ACC112 (cell line): ENCODE data around the gene WSCD2.

Source experiments
- H2AFZ ChIP-seq: fragments of 200-600 bp; sonication (generic); one replicate; pipeline ENCODE4 v1.6.0; 2017; ENCODE audit warnings: antibody characterized with exemption, low read length; ENCODE audit not compliant: unreplicated experiment
- H3K27ac ChIP-seq: fragments of 200-600 bp; sonication (generic); 2 replicates; pipeline ENCODE4 v1.5.1; 2014; ENCODE audit warnings: low read depth, mild to moderate bottlenecking, antibody characterized with exemption, low read length, moderate library complexity
- H3K27me3 ChIP-seq: fragments of 200-600 bp; sonication (generic); 2 replicates; pipeline ENCODE4 v1.6.1; 2014; ENCODE audit warnings: mild to moderate bottlenecking, antibody characterized with exemption, low read length, moderate library complexity, mixed read lengths; ENCODE audit not compliant: insufficient read depth
- H3K36me3 ChIP-seq: fragments of 200-600 bp; sonication (generic); 2 replicates; pipeline ENCODE4 v1.6.1; 2016; ENCODE audit warnings: mild to moderate bottlenecking, antibody characterized with exemption, low read length, moderate library complexity, mixed read lengths; ENCODE audit not compliant: insufficient read depth
- H3K4me1 ChIP-seq: fragments of 200-600 bp; sonication (generic); one replicate; pipeline ENCODE4 v1.6.1; 2016; ENCODE audit warnings: low read length, mixed read lengths; ENCODE audit not compliant: insufficient read depth, unreplicated experiment, control insufficient read depth
- H3K4me3 ChIP-seq: fragments of 200-600 bp; sonication (generic); 2 replicates; pipeline ENCODE4 v1.5.1; 2014; ENCODE audit warnings: mild to moderate bottlenecking, low read depth, low read length
- H3K79me2 ChIP-seq: fragments of 200-600 bp; sonication (generic); one replicate; pipeline ENCODE4 v1.6.0; 2016; ENCODE audit warnings: low read length; ENCODE audit not compliant: control insufficient read depth, unreplicated experiment, insufficient read depth

Gene WSCD2

DNA sequence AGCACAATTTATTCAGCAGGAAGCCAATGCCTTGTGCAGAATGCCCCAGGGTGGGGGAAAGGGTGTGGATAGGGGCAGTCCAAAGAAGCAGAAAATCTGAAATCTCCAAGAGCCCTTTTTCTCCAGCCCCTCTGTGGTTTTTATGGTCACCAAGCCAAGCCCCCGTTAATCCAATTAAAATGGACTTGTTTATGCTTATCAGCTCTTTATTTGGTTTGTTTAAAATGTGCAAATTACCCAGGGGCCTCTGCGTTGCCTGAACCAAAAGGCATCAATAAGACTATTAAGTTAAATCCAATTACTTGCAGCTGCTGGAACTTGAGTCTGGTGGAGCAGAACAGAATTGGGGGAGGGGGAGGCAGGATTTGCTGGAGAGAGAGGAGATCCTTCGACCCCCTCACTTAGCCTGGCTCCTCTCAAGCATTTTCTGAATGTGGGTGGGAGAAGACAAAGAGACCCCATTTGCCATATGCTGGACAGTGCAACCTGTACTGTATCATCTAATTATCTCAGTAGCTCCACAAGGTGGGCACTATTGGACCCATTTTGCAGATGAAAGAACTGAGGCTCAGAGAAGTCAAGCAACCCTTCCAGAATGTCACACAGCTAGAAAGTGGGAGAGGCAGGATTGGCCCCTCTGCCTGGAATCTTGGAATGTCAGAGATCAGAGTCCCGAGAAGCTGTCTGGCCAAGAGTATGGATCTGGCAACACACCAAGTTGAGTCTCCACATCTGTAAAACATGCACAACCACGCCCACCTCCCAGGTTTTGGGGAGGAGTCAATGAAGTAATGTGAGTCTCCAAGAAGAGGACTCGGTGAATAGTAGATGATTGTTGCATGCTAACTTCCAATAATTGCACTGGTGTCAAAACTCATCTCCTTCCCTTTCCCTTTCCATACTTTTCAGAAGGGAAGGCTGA is 143.1 kb downstream of the WSCD2 start:
- H3K4me3 ChIP-seq, result no peak overlapping the region
- no peaks in the 10 kb centered on the region for H3K79me2 ChIP-seq
- H3K27me3 ChIP-seq, result peaks cover 24% of the 10 kb centered on the region
- H2AFZ ChIP-seq, result no peak overlapping the region
- H3K4me1 ChIP-seq, result no peaks in the 10 kb centered on the region
- no peak overlapping the region for H3K27ac ChIP-seq
- no peaks in the 10 kb centered on the region for H3K36me3 ChIP-seq

GRCh38 chr12:108273217-108273616 is 144.1 kb downstream of the WSCD2 start:
- peaks cover 20% of the 10 kb centered on the region for H3K27me3 ChIP-seq
- no peaks in the 10 kb centered on the region for H3K4me1 ChIP-seq
- H3K79me2 ChIP-seq, result no peaks in the 10 kb centered on the region
- H3K27ac ChIP-seq, result no peak overlapping the region
- no peaks in the 10 kb centered on the region for H3K36me3 ChIP-seq
- no peak overlapping the region for H3K4me3 ChIP-seq
- H2AFZ ChIP-seq, result no peak overlapping the region

DNA sequence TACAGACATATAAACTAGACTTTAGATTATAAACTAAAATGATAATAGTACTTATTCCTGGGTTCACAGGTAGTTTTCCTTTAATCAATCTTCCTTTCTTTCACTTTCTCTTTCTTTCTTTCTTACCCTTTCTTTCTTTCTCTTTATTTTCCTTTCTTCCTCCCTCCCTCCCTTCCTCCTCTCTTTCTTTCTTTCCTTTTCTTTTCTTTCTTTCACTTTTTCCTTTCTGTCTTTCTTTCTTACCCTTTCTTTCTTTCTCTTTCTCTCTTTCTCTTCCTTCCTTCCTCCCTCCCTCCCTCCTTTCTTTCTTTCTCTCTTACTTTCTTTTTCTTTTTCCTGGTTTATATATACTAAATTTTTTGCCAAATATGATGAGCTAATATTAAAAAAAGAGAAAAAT is 148.5 kb downstream of the WSCD2 start:
- no peak overlapping the region for H2AFZ ChIP-seq
- H3K27me3 ChIP-seq, result peaks cover 42% of the 10 kb centered on the region
- no peaks in the 10 kb centered on the region for H3K36me3 ChIP-seq
- H3K27ac ChIP-seq, result no peak overlapping the region
- H3K79me2 ChIP-seq, result no peaks in the 10 kb centered on the region
- H3K4me1 ChIP-seq, result no peaks in the 10 kb centered on the region
- no peak overlapping the region for H3K4me3 ChIP-seq

- no peak overlapping the region for H2AFZ ChIP-seq
- no peak overlapping the region for H3K27ac ChIP-seq
These were observed 153.1 kb downstream of the WSCD2 start for GRCh38 chr12:108282160-108282559.

GRCh38 chr12:108282676-108283075 is 153.6 kb downstream of the WSCD2 start:
- Histone ChIP-seq H3K27ac (no peak overlapping the region), H3K4me1 (no peaks in the 10 kb centered on the region), H3K36me3 (no peaks in the 10 kb centered on the region), H3K79me2 (no peaks in the 10 kb centered on the region), H2AFZ (no peak overlapping the region), H3K4me3 (no peak overlapping the region), H3K27me3 (peaks cover 54% of the 10 kb centered on the region)

More at GRCh38 chr12:108282160-108282559, 153.1 kb downstream of the WSCD2 start:
- Histone ChIP-seq H3K4me1 (no peaks in the 10 kb centered on the region), H3K4me3 (no peak overlapping the region), H3K79me2 (no peaks in the 10 kb centered on the region), H3K36me3 (no peaks in the 10 kb centered on the region), H3K27me3 (peaks cover 54% of the 10 kb centered on the region)

GRCh38 chr12:108284163-108284562 is 155.1 kb downstream of the WSCD2 start:
- Histone ChIP-seq H3K4me3 (no peak overlapping the region), H2AFZ (no peak overlapping the region), H3K79me2 (no peaks in the 10 kb centered on the region), H3K4me1 (no peaks in the 10 kb centered on the region), H3K27ac (no peak overlapping the region), H3K36me3 (no peaks in the 10 kb centered on the region), H3K27me3 (peaks cover 42% of the 10 kb centered on the region)

- no peaks in the 10 kb centered on the region for H3K79me2 ChIP-seq
- no peaks in the 10 kb centered on the region for H3K4me1 ChIP-seq
- H2AFZ ChIP-seq, result no peak overlapping the region
- H3K4me3 ChIP-seq, result no peak overlapping the region
- H3K27me3 ChIP-seq, result peaks cover 33% of the 10 kb centered on the region
- no peak overlapping the region for H3K27ac ChIP-seq
- no peaks in the 10 kb centered on the region for H3K36me3 ChIP-seq
These were observed 155.9 kb downstream of the WSCD2 start for GRCh38 chr12:108285016-108285415.

GRCh38 chr12:108287227-108287626 is 158.1 kb downstream of the WSCD2 start:
- peaks cover 22% of the 10 kb centered on the region for H3K27me3 ChIP-seq
- H2AFZ ChIP-seq, result no peak overlapping the region
- H3K79me2 ChIP-seq, result no peaks in the 10 kb centered on the region
- H3K27ac ChIP-seq, result no peak overlapping the region
- H3K36me3 ChIP-seq, result no peaks in the 10 kb centered on the region
- H3K4me1 ChIP-seq, result no peaks in the 10 kb centered on the region
- no peak overlapping the region for H3K4me3 ChIP-seq

DNA sequence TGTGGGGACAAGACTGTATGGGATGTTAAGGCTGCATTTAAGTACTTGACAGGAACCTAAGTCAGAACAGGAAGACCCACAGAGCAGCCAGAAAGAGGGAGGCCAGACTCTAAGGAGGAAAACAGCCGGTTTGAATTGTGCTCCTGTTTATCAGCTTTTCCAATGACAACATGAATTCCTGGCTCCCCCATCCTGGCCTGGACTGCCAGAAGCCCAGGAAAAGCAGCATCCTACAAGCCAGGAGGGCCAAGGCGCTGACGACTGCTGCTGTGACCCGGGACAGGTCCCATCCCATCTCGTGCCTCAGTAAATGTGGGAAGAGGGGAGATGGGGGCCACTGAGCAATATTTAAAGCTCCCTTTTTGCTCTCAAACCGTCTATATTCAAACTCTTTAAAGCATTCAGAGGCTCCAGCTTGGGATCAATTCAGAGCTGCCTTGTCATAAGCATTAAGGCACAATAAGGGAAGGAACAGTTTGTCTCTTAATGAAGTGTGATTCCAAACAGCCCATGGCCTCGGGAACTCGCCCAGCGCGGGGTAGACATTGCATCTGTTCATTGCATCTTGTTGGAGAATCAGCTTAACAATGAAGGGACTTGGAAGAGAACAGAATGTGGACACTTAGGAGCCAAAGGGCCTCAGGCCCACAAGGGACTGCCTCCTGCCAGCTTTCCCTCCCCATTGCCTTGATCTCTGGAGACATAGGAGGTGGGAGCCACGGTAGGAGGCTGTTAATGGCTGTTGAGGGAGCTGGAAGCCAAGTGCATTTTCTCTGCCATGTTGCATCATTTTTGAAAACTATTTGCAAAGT is 160.5 kb downstream of the WSCD2 start:
- Histone ChIP-seq H3K36me3 (no peaks in the 10 kb centered on the region), H3K79me2 (no peaks in the 10 kb centered on the region), H2AFZ (no peak overlapping the region), H3K27ac (no peak overlapping the region), H3K4me1 (no peaks in the 10 kb centered on the region), H3K4me3 (no peak overlapping the region), H3K27me3 (peaks cover 7% of the 10 kb centered on the region)

DNA sequence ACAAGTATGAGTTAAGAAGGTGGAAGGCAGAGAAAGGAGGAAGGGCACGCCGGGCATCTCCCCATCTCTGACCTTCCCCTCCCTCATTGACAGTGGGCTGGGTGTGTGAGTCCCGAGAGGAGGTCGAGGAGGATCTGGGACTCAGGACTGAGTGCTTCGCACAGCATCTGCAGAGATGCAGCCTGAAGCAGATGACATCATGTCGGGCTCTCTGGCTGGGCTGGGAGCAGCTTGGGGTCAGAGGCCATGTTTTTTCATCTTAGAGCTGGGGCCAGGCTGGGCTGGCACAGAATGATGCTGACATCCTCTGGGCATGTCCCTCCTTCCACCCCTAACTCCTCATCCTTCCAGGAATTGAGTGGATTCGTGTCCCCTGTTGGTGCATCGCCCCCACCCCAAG is 166.6 kb downstream of the WSCD2 start:
- Histone ChIP-seq H3K36me3 (no peaks in the 10 kb centered on the region), H2AFZ (no peak overlapping the region)

More for the DNA sequence above, 166.6 kb downstream of the WSCD2 start:
- Histone ChIP-seq H3K27me3 (no peaks in the 10 kb centered on the region), H3K27ac (no peak overlapping the region), H3K4me1 (no peaks in the 10 kb centered on the region), H3K4me3 (no peak overlapping the region), H3K79me2 (no peaks in the 10 kb centered on the region)
